AG04450 (cell line): ENCODE data around the gene TEX2. TPM values are rescaled to one million over a fixed set of nuclear protein-coding genes. Genes with fewer than 3 reads are reported as not detected.

Experiments
- CTCF ChIA-PET: fragments of 300-600, 350-600 bp; formaldehyde crosslinking; extraction: SDS; loops from one replicate; lab custom pipeline; 2022; ENCODE audit warnings: antibody characterized with exemption, inconsistent platforms; lab: Charles Lee
- POLR2A ChIA-PET: fragments of 350-600 bp; formaldehyde crosslinking; extraction: SDS; loops from one replicate; lab custom pipeline; 2021; ENCODE audit warnings: antibody characterized with exemption, inconsistent platforms; lab: Yijun Ruan, JAX
- DNase-seq: peaks from one replicate; pipeline ENCODE4 v3.0.0-alpha.2; 2011; ENCODE audit warnings: low read depth, low spot score
- H3K27ac ChIP-seq: one replicate; pipeline ENCODE4 v1.5.1; 2012; ENCODE audit warnings: low read depth, low read length, control low read depth
- H3K27me3 ChIP-seq: one replicate; pipeline ENCODE4 v1.6.0; 2012; ENCODE audit warnings: low read length; ENCODE audit not compliant: control insufficient read depth, insufficient read depth
- H3K4me3 ChIP-seq: 2 replicates; pipeline ENCODE4 v1.5.1; 2011; ENCODE audit warnings: mild to moderate bottlenecking, low read depth, low read length, control low read depth
- H3K9me3 ChIP-seq: 2 replicates; pipeline ENCODE4 v1.5.1; 2012; ENCODE audit warnings: low read length; ENCODE audit not compliant: control insufficient read depth, insufficient read depth
- CTCF ChIP-seq: IDR thresholded peaks from 2 replicates; pipeline ENCODE4 v1.5.1; 2011; ENCODE audit warnings: low read depth, low read length, control low read depth, inconsistent platforms
- polyA plus RNA-seq: library from polyadenylated mRNA; depleted of rRNA; stranded (reverse); fragments of >200 nt; gene quantifications from 2 replicates; pipeline ENCODE4 v1.2.3, GENCODE V29; 2011

The TEX2 gene
- polyA plus RNA-seq, 1 experiment: 27.9 TPM

- H3K27ac ChIP-seq: peak overlapping the region; percentile 89
- no peak for TF ChIP-seq CTCF
- no peaks in the 10 kb centered on the region for H3K27me3 ChIP-seq
- H3K4me3 ChIP-seq: no peak overlapping the region
- POLR2A ChIA-PET: interaction anchor here (0.7 to 2.6 kb wide), 3 partner anchors 10 to 84 kb away, joined by 6 to 16 read pairs (median 10); no protein-coding TSS in a partner anchor
- CTCF ChIA-PET: interaction anchor here (1.4 kb wide), 1 partner anchor 52 kb away, joined by 7 read pairs; no protein-coding TSS in a partner anchor
- no peak for DNase-seq
- H3K9me3 ChIP-seq: no peaks in the 10 kb centered on the region
Measured at GRCh38 chr17:64229815-64230728, 33.0 kb downstream of the TEX2 start.

- H3K4me3 ChIP-seq: no peak overlapping the region
- ChIA-PET CTCF (interaction anchor here (1.8 kb wide), 1 partner anchor 11 kb away, joined by 5 read pairs; no protein-coding TSS in a partner anchor), POLR2A (no interaction called here)
- no peaks in the 10 kb centered on the region for H3K27me3 ChIP-seq
- no peaks in the 10 kb centered on the region for H3K9me3 ChIP-seq
- DNase-seq: no peak
- no peak overlapping the region for H3K27ac ChIP-seq
- TF ChIP-seq CTCF: no peak
Measured at GRCh38 chr17:64226132-64226531, 36.9 kb downstream of the TEX2 start.

- CTCF ChIA-PET: interaction anchor here (1.8 kb wide), 1 partner anchor 11 kb away, joined by 5 read pairs; no protein-coding TSS in a partner anchor
- H3K27ac ChIP-seq: no peak overlapping the region
- no peak for TF ChIP-seq CTCF
- POLR2A ChIA-PET: no interaction called here
- H3K27me3 ChIP-seq: no peaks in the 10 kb centered on the region
- no peak overlapping the region for H3K4me3 ChIP-seq
- H3K9me3 ChIP-seq: no peaks in the 10 kb centered on the region
- no peak for DNase-seq
Measured at GRCh38 chr17:64225410-64225809, 37.6 kb downstream of the TEX2 start.

GRCh38 chr17:64223931-64224629 is 39.0 kb downstream of the TEX2 start:
- no peak for TF ChIP-seq CTCF
- ChIA-PET POLR2A (no interaction called here), CTCF (no interaction called here)
- H3K27ac ChIP-seq: no peak overlapping the region
- H3K27me3 ChIP-seq: no peaks in the 10 kb centered on the region
- H3K4me3 ChIP-seq: no peak overlapping the region
- no peak for DNase-seq
- H3K9me3 ChIP-seq: no peaks in the 10 kb centered on the region

GRCh38 chr17:64223283-64223682 is 39.8 kb downstream of the TEX2 start:
- ChIA-PET POLR2A (no interaction called here), CTCF (interaction anchor here (0.6 kb wide), 1 partner anchor 76 kb away, joined by 3 read pairs; no protein-coding TSS in a partner anchor)
- Histone ChIP-seq H3K27ac (no peak overlapping the region), H3K27me3 (no peaks in the 10 kb centered on the region), H3K4me3 (no peak overlapping the region), H3K9me3 (no peaks in the 10 kb centered on the region)
- no peak for TF ChIP-seq CTCF
- no peak for DNase-seq
